ENCODE results near the gene VGLL3. TPM values are rescaled to one million over a fixed set of nuclear protein-coding genes. Genes with fewer than 3 reads are reported as not detected.

Gene VGLL3
- total and polyA plus RNA-seq, 2 donors from 2014 or later, result 0.30 to 4.2 TPM

DNA sequence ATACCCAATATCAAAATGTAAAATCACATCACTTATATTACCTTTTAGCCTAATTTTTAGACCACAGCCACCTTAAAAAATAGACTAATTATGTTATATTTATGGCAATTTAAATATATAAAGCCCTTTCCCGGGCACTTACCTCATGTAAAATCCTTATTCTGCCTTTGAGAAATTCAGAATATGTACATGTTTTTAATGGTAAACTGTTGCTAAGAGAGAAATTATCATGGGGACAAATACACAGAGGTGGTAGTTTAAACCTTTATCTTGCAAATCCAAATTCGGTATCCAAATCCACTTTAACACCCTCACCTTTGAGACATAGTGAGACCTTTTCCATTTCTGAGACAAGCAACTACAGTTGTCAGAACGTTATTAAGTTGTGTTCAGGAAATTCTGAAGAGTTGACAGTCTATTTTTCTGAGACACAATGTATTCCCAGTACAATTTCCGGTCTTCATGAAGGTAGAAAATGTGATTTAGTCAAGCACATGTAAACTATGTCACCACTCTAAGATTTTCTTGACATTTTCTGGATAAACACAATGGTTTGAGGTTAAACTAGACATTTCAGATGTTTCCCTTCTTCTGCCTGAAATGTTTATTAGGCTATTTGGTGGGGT is 10.6 kb upstream of the VGLL3 start:
- no peak overlapping the region for H3K4me3 ChIP-seq (ENCODE audit: low read length in 3 of 3)

DNA sequence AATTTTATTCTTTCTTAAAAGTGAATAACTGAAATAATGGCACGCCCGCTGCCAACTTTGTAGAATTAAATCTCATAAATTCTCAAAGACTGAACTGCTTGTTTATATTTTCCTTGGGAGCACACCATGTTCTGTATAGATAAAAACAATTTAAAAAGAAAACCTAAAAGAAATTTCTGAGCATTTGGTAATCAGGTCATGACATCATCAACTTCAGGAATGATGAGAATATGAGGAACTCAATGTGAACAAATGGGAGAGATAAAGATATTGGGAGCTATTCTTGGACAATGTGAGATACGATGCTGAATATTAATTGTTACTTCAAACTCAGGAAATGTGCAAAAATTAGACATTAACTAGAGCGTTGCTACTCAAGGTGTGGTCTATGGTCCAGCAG is 10.0 kb upstream of the VGLL3 start:
- intact Hi-C loops (cut with DNase I), result no loop called here
- Histone ChIP-seq H3K4me1 (ENCODE audit: control insufficient read depth in 2 of 3, insufficient read depth in 2 of 3, low read depth in 1 of 3, low read length in 3 of 3) (no peaks in the 10 kb centered on the region), H3K27me3 (ENCODE audit: control insufficient read depth, insufficient read depth, low read length) (no peaks in the 10 kb centered on the region), H3K27ac (ENCODE audit: low read depth in 2 of 2, low read length in 2 of 2) (no peak overlapping the region), H3K9me3 (ENCODE audit: control insufficient read depth in 2 of 3, insufficient read depth in 1 of 3, low read length in 3 of 3) (no peaks in the 10 kb centered on the region), H3K36me3 (ENCODE audit: control insufficient read depth in 2 of 3, insufficient read depth in 3 of 3, low read length in 3 of 3) (no peaks in the 10 kb centered on the region), H3K9ac (ENCODE audit: low read length in 3 of 3) (no peak overlapping the region), H3K4me3 (ENCODE audit: low read length in 3 of 3) (no peak overlapping the region)
- TF ChIP-seq, protein P1, sequence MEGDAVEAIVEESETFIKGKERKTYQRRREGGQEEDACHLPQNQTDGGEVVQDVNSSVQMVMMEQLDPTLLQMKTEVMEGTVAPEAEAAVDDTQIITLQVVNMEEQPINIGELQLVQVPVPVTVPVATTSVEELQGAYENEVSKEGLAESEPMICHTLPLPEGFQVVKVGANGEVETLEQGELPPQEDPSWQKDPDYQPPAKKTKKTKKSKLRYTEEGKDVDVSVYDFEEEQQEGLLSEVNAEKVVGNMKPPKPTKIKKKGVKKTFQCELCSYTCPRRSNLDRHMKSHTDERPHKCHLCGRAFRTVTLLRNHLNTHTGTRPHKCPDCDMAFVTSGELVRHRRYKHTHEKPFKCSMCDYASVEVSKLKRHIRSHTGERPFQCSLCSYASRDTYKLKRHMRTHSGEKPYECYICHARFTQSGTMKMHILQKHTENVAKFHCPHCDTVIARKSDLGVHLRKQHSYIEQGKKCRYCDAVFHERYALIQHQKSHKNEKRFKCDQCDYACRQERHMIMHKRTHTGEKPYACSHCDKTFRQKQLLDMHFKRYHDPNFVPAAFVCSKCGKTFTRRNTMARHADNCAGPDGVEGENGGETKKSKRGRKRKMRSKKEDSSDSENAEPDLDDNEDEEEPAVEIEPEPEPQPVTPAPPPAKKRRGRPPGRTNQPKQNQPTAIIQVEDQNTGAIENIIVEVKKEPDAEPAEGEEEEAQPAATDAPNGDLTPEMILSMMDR (IDR thresholded peaks at IDR 0.05; ENCODE audit: borderline replicate concordance, extremely low read depth, insufficient read depth), result no peak
- no peak for DNase-seq
- FAIRE-seq, result no peak

More for the DNA sequence above, 10.6 kb upstream of the VGLL3 start:
- no peak for DNase-seq
- Histone ChIP-seq H3K4me1 (ENCODE audit: control insufficient read depth in 2 of 3, insufficient read depth in 2 of 3, low read depth in 1 of 3, low read length in 3 of 3) (no peaks in the 10 kb centered on the region), H3K27ac (ENCODE audit: low read depth in 2 of 2, low read length in 2 of 2) (no peak overlapping the region), H3K27me3 (ENCODE audit: control insufficient read depth, insufficient read depth, low read length) (no peaks in the 10 kb centered on the region), H3K9me3 (ENCODE audit: control insufficient read depth in 2 of 3, insufficient read depth in 1 of 3, low read length in 3 of 3) (no peaks in the 10 kb centered on the region), H3K9ac (ENCODE audit: low read length in 3 of 3) (no peak overlapping the region), H3K36me3 (ENCODE audit: control insufficient read depth in 2 of 3, insufficient read depth in 3 of 3, low read length in 3 of 3) (no peaks in the 10 kb centered on the region)
- no peak for FAIRE-seq
- TF ChIP-seq, protein P1 (IDR thresholded peaks at IDR 0.05; ENCODE audit: borderline replicate concordance, extremely low read depth, insufficient read depth), result no peak
- intact Hi-C loops (cut with DNase I), result no loop called here

DNA sequence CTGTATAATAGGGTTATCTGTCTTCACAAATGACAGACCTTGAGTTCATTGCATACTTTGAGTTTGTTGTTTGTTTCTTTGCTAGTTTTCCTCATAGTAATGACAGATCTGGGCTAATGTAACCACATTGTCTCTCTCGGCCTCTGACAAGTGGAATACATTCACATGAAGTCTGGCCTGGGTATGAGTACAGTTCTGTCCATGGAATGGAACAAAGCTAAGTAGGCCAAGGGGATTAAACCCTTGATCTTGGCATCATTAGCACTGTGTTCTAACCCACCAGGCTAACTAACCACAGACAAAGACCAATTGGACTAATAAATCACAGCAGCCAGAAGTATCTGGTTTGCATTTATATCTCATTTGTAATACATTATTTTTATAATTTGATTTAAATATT is 7.6 kb upstream of the VGLL3 start:
- no peaks in the 10 kb centered on the region for H3K36me3 ChIP-seq (ENCODE audit: control insufficient read depth in 2 of 3, insufficient read depth in 3 of 3, low read length in 3 of 3)
- no peak overlapping the region for H3K4me3 ChIP-seq (ENCODE audit: low read length in 3 of 3)
- FAIRE-seq, result no peak
- no peak overlapping the region for H3K9ac ChIP-seq (ENCODE audit: low read length in 3 of 3)
- H3K27ac ChIP-seq (ENCODE audit: low read depth in 2 of 2, low read length in 2 of 2), result no peak overlapping the region
- no peak for DNase-seq
- intact Hi-C loops (cut with DNase I), result no loop called here
- no peaks in the 10 kb centered on the region for H3K27me3 ChIP-seq (ENCODE audit: control insufficient read depth, insufficient read depth, low read length)
- H3K4me1 ChIP-seq (ENCODE audit: control insufficient read depth in 2 of 3, insufficient read depth in 2 of 3, low read depth in 1 of 3, low read length in 3 of 3), result no peaks in the 10 kb centered on the region
- TF ChIP-seq, protein P1 (IDR thresholded peaks at IDR 0.05; ENCODE audit: borderline replicate concordance, extremely low read depth, insufficient read depth), result no peak
- H3K9me3 ChIP-seq (ENCODE audit: control insufficient read depth in 2 of 3, insufficient read depth in 1 of 3, low read length in 3 of 3), result no peaks in the 10 kb centered on the region
